ENCODE measurements around the gene ZC3H7B.
"Not testable (repeated sequence)": the region's sequence is repeated elsewhere in the genome, so short reads cannot be mapped to it uniquely, and the experiment has no call there.

Gene ZC3H7B

GRCh38 chr22:41285820-41286638 is 15.3 kb upstream of the ZC3H7B start, which contains the start of gene RANGAP1:
RANGAP1 (minus strand) TSS chr22:41286187; CDS start chr22:41281044, 5,143 bp downstream.
- DNase-seq (ENCODE audit: low read depth), result peak; percentile 99

- peak; percentile 77 for DNase-seq (ENCODE audit: low read depth)
Measured at GRCh38 chr22:41286639-41287091, 14.7 kb upstream of the ZC3H7B start.

GRCh38 chr22:41288245-41288946 is 12.9 kb upstream of the ZC3H7B start:
- peak; percentile 94 for DNase-seq (ENCODE audit: low read depth)

GRCh38 chr22:41289671-41290070 is 11.7 kb upstream of the ZC3H7B start:
- no peak for DNase-seq (ENCODE audit: low read depth)

- peak; percentile 96 for DNase-seq (ENCODE audit: low read depth)
Measured at GRCh38 chr22:41290262-41291221, 10.8 kb upstream of the ZC3H7B start.

GRCh38 chr22:41294816-41295215 is 6.5 kb upstream of the ZC3H7B start:
- DNase-seq (ENCODE audit: low read depth), result not testable (repeated sequence)

- no peak for DNase-seq (ENCODE audit: low read depth)
Measured at GRCh38 chr22:41296826-41297667, 4.3 kb upstream of the ZC3H7B start.

- DNase-seq (ENCODE audit: low read depth), result no peak
Measured at GRCh38 chr22:41300661-41301060, 664 bp upstream of the ZC3H7B start.

GRCh38 chr22:41302021-41302767 is 869 bp downstream of the ZC3H7B start:
- DNase-seq (ENCODE audit: low read depth), result peak; percentile 38

GRCh38 chr22:41302811-41303210 is 1.5 kb downstream of the ZC3H7B start:
- DNase-seq (ENCODE audit: low read depth), result no peak

- peak; percentile 95 for DNase-seq (ENCODE audit: low read depth)
Measured at GRCh38 chr22:41305646-41306045, 4.3 kb downstream of the ZC3H7B start.

- DNase-seq (ENCODE audit: low read depth), result peak; percentile 79
Measured at GRCh38 chr22:41308054-41308453, 6.7 kb downstream of the ZC3H7B start.

- no peak for DNase-seq (ENCODE audit: low read depth)
Measured at GRCh38 chr22:41308544-41308947, 7.2 kb downstream of the ZC3H7B start.

GRCh38 chr22:41310336-41310735 is 9.0 kb downstream of the ZC3H7B start:
- no peak for DNase-seq (ENCODE audit: low read depth)

GRCh38 chr22:41311487-41311886 is 10.2 kb downstream of the ZC3H7B start:
- DNase-seq (ENCODE audit: low read depth), result peak; percentile 32

- no peak for DNase-seq (ENCODE audit: low read depth)
Measured at GRCh38 chr22:41314821-41315220, 13.5 kb downstream of the ZC3H7B start.

- no peak for DNase-seq (ENCODE audit: low read depth)
Measured at GRCh38 chr22:41315586-41315985, 14.3 kb downstream of the ZC3H7B start.

- no peak for DNase-seq (ENCODE audit: low read depth)
Measured at GRCh38 chr22:41320416-41321240, 19.3 kb downstream of the ZC3H7B start.

- no peak for DNase-seq (ENCODE audit: low read depth)
Measured at GRCh38 chr22:41324821-41325528, 23.6 kb downstream of the ZC3H7B start.

Data from ELR (cell line).